ENCODE measurements around the gene TTN. TPM values are rescaled to one million over a fixed set of nuclear protein-coding genes. Genes with fewer than 3 reads are reported as not detected.
"Not testable (repeated sequence)": the region's sequence is repeated elsewhere in the genome, so short reads cannot be mapped to it uniquely, and the experiment has no call there.

TTN gene
- total RNA-seq, 3 donors from 2014 or later (not counting 1 experiment from before 2014, with no cell fraction given) = 2.5 to 4.2 (median 3.7) TPM

GRCh38 chr2:178677599-178677998 lies 129.6 kb downstream of the TTN start:
- H3K4me3 ChIP-seq (ENCODE audit: low read length) = no peak overlapping the region
- H3K4me3 Mint-ChIP-seq = no peak overlapping the region
- ATAC-seq = no peak
- 20% methylated on average over 1 of the region's 2 CpGs for WGBS (ENCODE audit: insufficient coverage)
- H3K27me3 Mint-ChIP-seq (ENCODE audit: low read depth in 2 of 2) = no peaks in the 10 kb centered on the region
- no peaks in the 10 kb centered on the region for H3K36me3 ChIP-seq (ENCODE audit: control insufficient read depth, insufficient read depth, low read length)
- H3K27me3 ChIP-seq (ENCODE audit: control insufficient read depth, insufficient read depth, low read length) = no peaks in the 10 kb centered on the region
- H3K4me1 Mint-ChIP-seq = no peaks in the 10 kb centered on the region
- no peak overlapping the region for H3K27ac Mint-ChIP-seq
- H3K9me3 ChIP-seq (ENCODE audit: control insufficient read depth, insufficient read depth, low read length) = no peaks in the 10 kb centered on the region
- intact Hi-C loops (cut with micrococcal nuclease) = no loop called here
- H3K27ac ChIP-seq (ENCODE audit: low read length) = no peak overlapping the region
- no peaks in the 10 kb centered on the region for H3K9me3 Mint-ChIP-seq
- no peak for TF ChIP-seq CTCF (IDR thresholded peaks at IDR 0.05)
- no peak for DNase-seq
- H3K36me3 Mint-ChIP-seq = no peaks in the 10 kb centered on the region
- no peaks in the 10 kb centered on the region for H3K4me1 ChIP-seq (ENCODE audit: control insufficient read depth, insufficient read depth, low read length)

DNA sequence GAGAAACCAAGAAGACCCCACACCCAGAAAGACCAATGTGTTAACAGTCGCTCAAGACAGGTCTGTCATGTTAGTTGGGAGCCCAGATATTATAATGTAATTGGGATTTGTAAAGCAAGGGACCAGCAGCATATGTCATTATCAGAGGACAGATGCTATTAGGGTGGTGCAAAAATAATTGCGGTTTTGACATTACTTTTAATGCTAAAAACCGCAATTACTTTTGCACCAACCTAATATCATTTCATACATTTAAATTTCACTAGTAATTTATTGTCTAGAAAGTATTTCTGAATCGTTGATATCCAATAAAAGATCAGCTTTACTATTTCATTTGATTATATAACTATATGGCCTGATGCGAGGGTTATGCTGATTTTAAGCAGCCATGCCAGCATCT lies 131.2 kb downstream of the TTN start:
- no peaks in the 10 kb centered on the region for H3K9me3 Mint-ChIP-seq
- no peaks in the 10 kb centered on the region for H3K36me3 Mint-ChIP-seq
- TF ChIP-seq CTCF (IDR thresholded peaks at IDR 0.05) = no peak

DNA sequence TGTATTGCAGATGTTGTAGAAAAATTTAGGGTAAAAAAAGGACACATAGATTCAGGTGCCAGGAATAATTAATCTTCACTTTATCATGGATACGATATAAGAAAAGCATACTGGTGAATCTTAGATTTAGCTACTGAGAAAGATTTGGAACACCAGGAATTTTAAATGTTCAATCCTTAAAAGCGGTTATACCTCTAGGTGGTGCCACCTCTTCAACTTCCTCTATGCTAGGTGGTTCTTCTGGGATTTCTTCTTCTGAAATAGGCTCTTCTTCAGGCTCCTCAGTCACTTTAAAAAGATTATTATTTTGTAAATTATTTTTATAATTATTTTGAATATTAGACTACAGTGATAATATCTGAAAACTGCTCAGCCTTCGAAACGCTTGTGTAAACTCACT lies 133.1 kb downstream of the TTN start:
- ATAC-seq = no peak
- no peak overlapping the region for H3K27ac ChIP-seq (ENCODE audit: low read length)
- no peak overlapping the region for H3K4me3 Mint-ChIP-seq
- no peak for TF ChIP-seq CTCF (IDR thresholded peaks at IDR 0.05)
- H3K36me3 Mint-ChIP-seq = no peaks in the 10 kb centered on the region
- no peaks in the 10 kb centered on the region for H3K27me3 ChIP-seq (ENCODE audit: control insufficient read depth, insufficient read depth, low read length)
- no peaks in the 10 kb centered on the region for H3K36me3 ChIP-seq (ENCODE audit: control insufficient read depth, insufficient read depth, low read length)
- H3K4me3 ChIP-seq (ENCODE audit: low read length) = no peak overlapping the region
- no peaks in the 10 kb centered on the region for H3K27me3 Mint-ChIP-seq (ENCODE audit: low read depth in 2 of 2)
- H3K4me1 Mint-ChIP-seq = no peaks in the 10 kb centered on the region
- no peak overlapping the region for H3K27ac Mint-ChIP-seq
- intact Hi-C loops (cut with micrococcal nuclease) = no loop called here
- 90% methylated on average over 2 of the region's 4 CpGs for WGBS (ENCODE audit: insufficient coverage)
- H3K9me3 Mint-ChIP-seq = no peaks in the 10 kb centered on the region
- no peaks in the 10 kb centered on the region for H3K9me3 ChIP-seq (ENCODE audit: control insufficient read depth, insufficient read depth, low read length)
- no peaks in the 10 kb centered on the region for H3K4me1 ChIP-seq (ENCODE audit: control insufficient read depth, insufficient read depth, low read length)
- DNase-seq = no peak

More for the DNA sequence above, 131.2 kb downstream of the TTN start:
- Histone ChIP-seq H3K27me3 (ENCODE audit: control insufficient read depth, insufficient read depth, low read length) (no peaks in the 10 kb centered on the region), H3K27ac (ENCODE audit: low read length) (no peak overlapping the region), H3K9me3 (ENCODE audit: control insufficient read depth, insufficient read depth, low read length) (no peaks in the 10 kb centered on the region), H3K4me1 (ENCODE audit: control insufficient read depth, insufficient read depth, low read length) (no peaks in the 10 kb centered on the region), H3K4me3 (ENCODE audit: low read length) (no peak overlapping the region), H3K36me3 (ENCODE audit: control insufficient read depth, insufficient read depth, low read length) (no peaks in the 10 kb centered on the region)
- intact Hi-C loops (cut with micrococcal nuclease) = no loop called here
- Mint-ChIP-seq H3K27me3 (ENCODE audit: low read depth in 2 of 2) (no peaks in the 10 kb centered on the region), H3K27ac (no peak overlapping the region), H3K4me1 (no peaks in the 10 kb centered on the region), H3K4me3 (no peak overlapping the region)
- 100% methylated on average over 1 of the region's 5 CpGs for WGBS (ENCODE audit: insufficient coverage)
- ATAC-seq = no peak
- no peak for DNase-seq

GRCh38 chr2:178666458-178666857 lies 140.8 kb downstream of the TTN start:
- no peaks in the 10 kb centered on the region for H3K9me3 Mint-ChIP-seq
- H3K4me1 Mint-ChIP-seq = no peaks in the 10 kb centered on the region
- H3K4me1 ChIP-seq (ENCODE audit: control insufficient read depth, insufficient read depth, low read length) = no peaks in the 10 kb centered on the region
- no peak overlapping the region for H3K4me3 ChIP-seq (ENCODE audit: low read length)
- no peaks in the 10 kb centered on the region for H3K36me3 Mint-ChIP-seq
- ATAC-seq = no peak
- TF ChIP-seq CTCF (IDR thresholded peaks at IDR 0.05) = no peak
- H3K27ac Mint-ChIP-seq = no peak overlapping the region
- H3K27me3 Mint-ChIP-seq (ENCODE audit: low read depth in 2 of 2) = no peaks in the 10 kb centered on the region
- intact Hi-C loops (cut with micrococcal nuclease) = no loop called here
- no peak overlapping the region for H3K4me3 Mint-ChIP-seq
- no peaks in the 10 kb centered on the region for H3K9me3 ChIP-seq (ENCODE audit: control insufficient read depth, insufficient read depth, low read length)
- H3K36me3 ChIP-seq (ENCODE audit: control insufficient read depth, insufficient read depth, low read length) = no peaks in the 10 kb centered on the region
- H3K27ac ChIP-seq (ENCODE audit: low read length) = no peak overlapping the region
- no peak for DNase-seq
- H3K27me3 ChIP-seq (ENCODE audit: control insufficient read depth, insufficient read depth, low read length) = no peaks in the 10 kb centered on the region

DNA sequence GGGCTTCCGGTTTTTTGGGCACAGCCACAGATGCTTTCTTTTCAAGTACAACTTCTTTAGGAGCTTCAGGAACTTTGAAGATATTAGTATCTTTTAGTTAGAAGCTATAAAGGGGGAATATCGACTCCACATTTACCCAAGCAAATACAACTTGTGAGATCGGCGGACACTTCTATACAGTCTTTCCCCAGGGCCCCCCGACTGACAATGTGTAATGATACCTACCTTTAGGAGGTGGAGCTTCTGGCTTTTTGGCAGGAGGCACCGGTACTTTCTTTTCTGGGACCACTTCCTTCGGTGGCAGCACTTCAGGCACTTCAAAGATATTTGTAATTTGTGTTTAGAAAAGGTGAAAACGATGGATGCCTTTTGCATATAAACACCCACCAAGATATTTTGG lies 148.7 kb downstream of the TTN start:
- intact Hi-C loops (cut with micrococcal nuclease); H3K27ac Mint-ChIP-seq; DNase-seq; H3K9me3 Mint-ChIP-seq; H3K27me3 Mint-ChIP-seq (ENCODE audit: low read depth in 2 of 2); ATAC-seq; H3K4me3 Mint-ChIP-seq; H3K9me3 ChIP-seq (ENCODE audit: control insufficient read depth, insufficient read depth, low read length); H3K4me3 ChIP-seq (ENCODE audit: low read length); H3K36me3 ChIP-seq (ENCODE audit: control insufficient read depth, insufficient read depth, low read length); H3K27me3 ChIP-seq (ENCODE audit: control insufficient read depth, insufficient read depth, low read length); H3K36me3 Mint-ChIP-seq; H3K4me1 Mint-ChIP-seq; H3K27ac ChIP-seq (ENCODE audit: low read length); H3K4me1 ChIP-seq (ENCODE audit: control insufficient read depth, insufficient read depth, low read length): not testable (repeated sequence)
- no CpG with 5 or more reads among the region's 8 CpGs for WGBS (ENCODE audit: insufficient coverage)
